ENCODE data around the gene IL4. TPM values are rescaled to one million over a fixed set of nuclear protein-coding genes. Genes with fewer than 3 reads are reported as not detected.

IL4 gene
- total RNA-seq, 4 donors from 2014 or later: not detected

DNA sequence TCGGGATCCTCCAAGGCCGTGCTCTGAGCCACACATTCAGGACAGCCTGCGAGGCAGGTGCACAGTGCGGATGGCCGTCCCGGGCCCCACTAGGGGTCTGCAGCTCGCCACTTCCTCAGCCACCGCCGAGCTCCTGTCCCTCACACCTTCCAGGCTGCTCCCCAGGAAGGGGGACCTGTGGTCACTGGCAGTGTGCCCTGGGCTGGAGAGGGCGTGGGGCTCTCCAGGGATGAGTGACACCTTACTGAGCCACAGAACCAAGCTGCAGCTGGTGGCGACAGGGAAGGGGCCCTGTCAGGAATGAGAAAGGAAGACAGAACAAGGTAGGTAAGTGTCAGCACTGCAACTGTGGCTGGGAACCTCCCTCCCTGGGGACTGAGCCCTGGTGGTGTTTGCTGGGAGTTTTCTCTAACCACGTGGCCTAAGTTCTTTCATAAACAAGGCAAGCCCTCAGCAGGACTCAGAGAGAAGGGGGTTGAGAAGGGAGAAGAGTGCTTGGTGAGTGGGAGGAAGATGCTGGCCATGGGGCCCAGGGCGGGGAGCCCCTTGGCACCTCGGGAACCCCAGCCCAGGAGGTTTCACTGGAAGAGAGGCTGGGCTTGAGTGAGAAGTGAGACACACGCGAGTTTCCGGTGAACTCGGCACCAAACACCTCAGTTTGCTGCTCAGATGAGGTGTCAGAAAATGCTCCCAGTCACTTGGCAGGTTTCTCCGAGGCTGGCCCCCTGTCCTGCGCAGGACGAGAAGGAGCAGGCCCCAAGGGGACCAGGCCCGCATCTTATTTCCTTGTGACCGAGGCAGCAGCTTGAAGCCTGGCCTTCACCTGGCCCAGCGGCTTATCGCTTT, 10.6 kb upstream of the IL4 start:
- intact Hi-C loops (cut with DNase I; ENCODE audit: low total_unique reads): no loop called here
- H3K27ac ChIP-seq: no peak overlapping the region
- H3K36me3 ChIP-seq: no peaks in the 10 kb centered on the region
- no peak for TF ChIP-seq POLR2A (IDR thresholded peaks at IDR 0.05)
- TF ChIP-seq, protein P1, sequence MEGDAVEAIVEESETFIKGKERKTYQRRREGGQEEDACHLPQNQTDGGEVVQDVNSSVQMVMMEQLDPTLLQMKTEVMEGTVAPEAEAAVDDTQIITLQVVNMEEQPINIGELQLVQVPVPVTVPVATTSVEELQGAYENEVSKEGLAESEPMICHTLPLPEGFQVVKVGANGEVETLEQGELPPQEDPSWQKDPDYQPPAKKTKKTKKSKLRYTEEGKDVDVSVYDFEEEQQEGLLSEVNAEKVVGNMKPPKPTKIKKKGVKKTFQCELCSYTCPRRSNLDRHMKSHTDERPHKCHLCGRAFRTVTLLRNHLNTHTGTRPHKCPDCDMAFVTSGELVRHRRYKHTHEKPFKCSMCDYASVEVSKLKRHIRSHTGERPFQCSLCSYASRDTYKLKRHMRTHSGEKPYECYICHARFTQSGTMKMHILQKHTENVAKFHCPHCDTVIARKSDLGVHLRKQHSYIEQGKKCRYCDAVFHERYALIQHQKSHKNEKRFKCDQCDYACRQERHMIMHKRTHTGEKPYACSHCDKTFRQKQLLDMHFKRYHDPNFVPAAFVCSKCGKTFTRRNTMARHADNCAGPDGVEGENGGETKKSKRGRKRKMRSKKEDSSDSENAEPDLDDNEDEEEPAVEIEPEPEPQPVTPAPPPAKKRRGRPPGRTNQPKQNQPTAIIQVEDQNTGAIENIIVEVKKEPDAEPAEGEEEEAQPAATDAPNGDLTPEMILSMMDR (IDR thresholded peaks at IDR 0.05): no peak
- DNase-seq: no peak
- H3K4me3 ChIP-seq: no peak overlapping the region
- no peaks in the 10 kb centered on the region for H3K9me3 ChIP-seq
- H3K4me1 ChIP-seq: no peaks in the 10 kb centered on the region
- no peaks in the 10 kb centered on the region for H3K27me3 ChIP-seq

DNA sequence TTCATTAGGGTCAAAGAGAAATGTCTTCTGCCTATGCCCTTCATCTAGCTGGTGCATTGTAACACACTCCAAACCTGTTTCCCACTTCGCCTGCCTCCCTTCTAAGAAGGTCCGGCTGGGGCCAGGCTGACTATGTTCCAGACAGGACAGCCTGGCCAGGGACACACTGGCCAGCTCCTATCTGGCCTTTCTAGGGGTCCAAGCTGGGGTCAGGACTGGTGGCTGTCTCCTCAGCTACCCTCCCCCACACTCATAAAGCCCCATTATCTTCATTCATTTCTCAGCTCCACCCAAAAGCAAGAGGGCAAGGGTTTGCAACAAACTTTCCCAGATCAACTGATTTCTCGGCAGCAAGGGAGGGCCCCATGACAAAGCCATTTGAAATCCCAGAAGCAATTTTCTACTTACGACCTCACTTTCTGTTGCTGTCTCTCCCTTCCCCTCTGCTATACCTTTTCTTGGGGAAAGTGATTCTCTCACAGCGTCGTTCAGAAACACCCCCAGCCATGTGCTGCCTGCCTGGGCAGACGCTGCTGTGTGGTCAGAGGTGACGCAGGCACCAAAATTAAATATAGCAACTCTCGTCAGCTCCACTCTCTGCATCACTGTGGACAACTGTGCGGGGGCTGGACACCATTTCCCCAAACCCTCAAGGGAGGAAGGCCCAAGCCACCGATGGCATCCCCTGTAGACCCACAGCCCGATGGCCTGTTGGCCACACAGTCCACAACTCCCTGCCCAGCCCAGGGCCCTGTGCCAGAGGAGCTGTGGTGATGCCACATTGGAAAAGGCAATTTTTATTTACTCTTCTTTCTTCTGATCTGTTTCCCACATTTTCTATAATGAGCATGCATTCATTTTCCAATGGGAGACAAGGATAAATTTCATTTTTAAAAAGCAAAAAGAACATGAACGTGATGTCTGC, 9.8 kb upstream of the IL4 start:
- DNase-seq: no peak
- TF ChIP-seq, protein P1 (IDR thresholded peaks at IDR 0.05): no peak
- TF ChIP-seq POLR2A (IDR thresholded peaks at IDR 0.05): no peak
- no peak overlapping the region for H3K27ac ChIP-seq
- intact Hi-C loops (cut with DNase I; ENCODE audit: low total_unique reads): no loop called here
- H3K4me1 ChIP-seq: no peaks in the 10 kb centered on the region
- no peaks in the 10 kb centered on the region for H3K27me3 ChIP-seq
- no peak overlapping the region for H3K4me3 ChIP-seq
- no peaks in the 10 kb centered on the region for H3K9me3 ChIP-seq
- H3K36me3 ChIP-seq: no peaks in the 10 kb centered on the region

DNA sequence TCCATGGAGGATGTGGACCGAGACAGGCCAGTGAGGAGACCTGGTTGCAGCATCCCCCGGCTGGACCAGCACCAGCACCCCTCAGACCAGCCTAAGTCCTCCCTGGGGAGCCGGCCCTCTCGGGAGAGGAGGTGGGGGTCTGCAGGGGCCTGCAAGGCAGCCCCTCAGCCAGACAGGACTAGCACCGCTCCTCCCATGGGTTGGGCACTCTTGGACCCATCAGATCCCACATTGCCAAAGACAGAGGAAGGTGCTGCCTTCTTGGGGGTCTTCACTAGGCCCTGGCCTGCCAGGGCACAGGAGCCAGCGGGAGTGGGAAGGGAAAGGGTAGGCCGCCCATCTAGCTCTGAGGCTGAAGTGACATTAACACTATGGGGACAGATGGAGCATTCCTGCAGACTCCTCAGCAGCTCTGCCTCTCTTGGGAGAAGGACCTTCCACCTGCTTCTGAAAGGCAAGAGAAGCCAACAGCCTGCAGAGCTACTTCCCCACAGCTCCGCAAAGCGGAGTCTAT, 9.0 kb upstream of the IL4 start:
- no peaks in the 10 kb centered on the region for H3K9me3 ChIP-seq

DNA sequence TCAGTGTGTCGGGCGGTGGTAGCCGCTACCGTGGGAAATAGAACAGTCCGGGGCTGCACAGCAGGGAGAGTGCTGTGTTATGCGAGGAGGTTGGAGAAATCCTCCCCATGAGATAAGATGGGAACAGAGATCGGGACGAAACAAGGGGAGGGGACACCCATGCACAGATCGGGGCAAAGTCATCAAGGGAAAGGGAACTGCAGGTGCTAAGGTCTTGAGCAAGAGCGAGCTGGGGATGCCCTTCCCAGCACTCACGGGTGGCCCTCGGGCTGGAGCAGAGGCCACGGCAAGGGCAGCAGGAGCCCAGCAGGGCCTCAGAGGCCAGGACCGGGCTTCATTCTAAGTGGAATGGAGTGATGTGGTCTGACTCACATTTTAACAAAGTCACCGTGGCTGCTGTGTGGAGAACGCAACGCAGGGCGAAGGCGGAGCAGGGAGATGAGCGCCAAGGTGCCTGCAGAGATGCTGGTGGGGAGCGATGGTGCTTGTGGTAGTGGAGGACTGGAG, 8.2 kb upstream of the IL4 start:
- no peaks in the 10 kb centered on the region for H3K4me1 ChIP-seq
- TF ChIP-seq POLR2A (IDR thresholded peaks at IDR 0.05): no peak
- TF ChIP-seq, protein P1 (IDR thresholded peaks at IDR 0.05): no peak
- no peaks in the 10 kb centered on the region for H3K36me3 ChIP-seq
- H3K9me3 ChIP-seq: no peaks in the 10 kb centered on the region
- no peak for DNase-seq
- no peak overlapping the region for H3K27ac ChIP-seq
- no peak overlapping the region for H3K4me3 ChIP-seq
- intact Hi-C loops (cut with DNase I; ENCODE audit: low total_unique reads): no loop called here
- no peaks in the 10 kb centered on the region for H3K27me3 ChIP-seq

More for the DNA sequence above, 9.0 kb upstream of the IL4 start:
- no peak for DNase-seq
- Histone ChIP-seq H3K4me3 (no peak overlapping the region), H3K27ac (no peak overlapping the region), H3K36me3 (no peaks in the 10 kb centered on the region), H3K4me1 (no peaks in the 10 kb centered on the region), H3K27me3 (no peaks in the 10 kb centered on the region)
- TF ChIP-seq, protein P1 (IDR thresholded peaks at IDR 0.05): no peak
- TF ChIP-seq POLR2A (IDR thresholded peaks at IDR 0.05): no peak
- intact Hi-C loops (cut with DNase I; ENCODE audit: low total_unique reads): no loop called here

All from uterus (tissue), 4 donors.